CD4-positive, alpha-beta T cell (primary cell): ENCODE measurements around the gene RIN3. TPM values are rescaled to one million over a fixed set of nuclear protein-coding genes. Genes with fewer than 3 reads are reported as not detected.
A peak's percentile ranks its signal among the peaks of the same experiment; 100 is the strongest.

Source experiments
- ATAC-seq: fragments of 200-7000 bp; cut with Tn5 transposase; one replicate; pipeline ENCODE4 v1.10.0; 2022; ENCODE audit warnings: mild to moderate bottlenecking; ENCODE audit not compliant: poor library complexity
- CTCF ChIA-PET: fragments of 350-600 bp; sonication (Branson Sonifier 250); formaldehyde crosslinking; loops from one replicate; lab custom pipeline; 2021; ENCODE audit warnings: antibody characterized with exemption, inconsistent platforms; lab: Charles Lee
- POLR2A ChIA-PET: fragments of 350-600 bp; sonication (Branson Sonifier 250); formaldehyde crosslinking; loops from one replicate; lab custom pipeline; 2021; ENCODE audit warnings: antibody characterized with exemption, inconsistent platforms; lab: Charles Lee
- DNase-seq, 14 experiments: peaks; one replicate each; pipeline ENCODE4 v3.0.0-alpha.2; 2013 to 2020; ENCODE audit warnings: mixed read lengths in 2 of 14
- H3K27ac ChIP-seq, 2 donors: one replicate each; pipeline versions ENCODE4 v1.5.1 to v1.7.0; 2013; ENCODE audit warnings: low read length in 2 of 2, low read depth in 1 of 2, mild to moderate bottlenecking in 1 of 2
- H3K27me3 ChIP-seq, 2 experiments: 1 replicate in 1 of 2; 2 replicates in 1 of 2; pipeline versions ENCODE4 v1.6.1 to v1.7.0; 2013; ENCODE audit warnings: low read length in 2 of 2, control low read depth in 1 of 2, mild to moderate bottlenecking in 1 of 2, moderate library complexity in 1 of 2; ENCODE audit not compliant: insufficient read depth in 2 of 2, control insufficient read depth in 1 of 2
- H3K36me3 ChIP-seq: one replicate; pipeline ENCODE4 v1.6.1; 2013; ENCODE audit warnings: low read length, control low read depth; ENCODE audit not compliant: insufficient read depth
- H3K4me1 ChIP-seq: one replicate; pipeline ENCODE4 v1.6.1; 2013; ENCODE audit warnings: low read length, control low read depth; ENCODE audit not compliant: insufficient read depth
- H3K4me3 ChIP-seq: one replicate; pipeline ENCODE4 v1.5.1; 2013; ENCODE audit warnings: mild to moderate bottlenecking, low read length, moderate library complexity
- H3K9me3 ChIP-seq, 2 experiments: 1 replicate in 1 of 2; 2 replicates in 1 of 2; pipeline versions ENCODE4 v1.6.1 to v1.7.0; 2013; ENCODE audit warnings: low read length in 2 of 2, mild to moderate bottlenecking in 2 of 2, control low read depth in 1 of 2, moderate library complexity in 1 of 2; ENCODE audit not compliant: control insufficient read depth in 1 of 2, insufficient read depth in 1 of 2
- H3K27ac Mint-ChIP-seq: one replicate; pipeline ENCODE4 v1.8.0; 2020; ENCODE audit warnings: mixed read lengths
- H3K27me3 Mint-ChIP-seq: one replicate; pipeline ENCODE4 v1.8.0; 2021; ENCODE audit warnings: mixed read lengths
- H3K36me3 Mint-ChIP-seq: one replicate; pipeline ENCODE4 v1.8.0; 2021; ENCODE audit warnings: low read depth, mixed read lengths
- H3K4me1 Mint-ChIP-seq: one replicate; pipeline ENCODE4 v1.8.0; 2021; ENCODE audit warnings: low read depth, mixed read lengths
- H3K4me3 Mint-ChIP-seq: one replicate; pipeline ENCODE4 v1.8.0; 2020; ENCODE audit warnings: mild to moderate bottlenecking, mixed read lengths
- H3K9me3 Mint-ChIP-seq: one replicate; pipeline ENCODE4 v1.8.0; 2020; ENCODE audit warnings: mixed read lengths
- intact Hi-C, 2 experiments: fragments of 100-400 bp; cut with DNase I in 1 of 2; cut with micrococcal nuclease in 1 of 2; formaldehyde crosslinking; loops; one replicate each; pipeline versions ENCODE4 v1.15.1 to v1.9.0; 2023 to 2025; cut with DNase I, micrococcal nuclease
- total RNA-seq, 174 experiments: library from RNA in 2 of 174; stranded (reverse) in 2 of 174; gene quantifications; one replicate each; pipeline ENCODE4 v1.2.3 and lab custom pipeline; 2021 to 2026
- TF ChIP-seq, protein P1 (sequence below): fragments of 200-600 bp; IDR thresholded peaks from one replicate; pipeline ENCODE4 v1.8.0; 2022; ENCODE audit warnings: antibody characterized with exemption, mild to moderate bottlenecking

The RIN3 gene
- total RNA-seq, 2 experiments from 2014 or later: 67.9 to 72.2 TPM

GRCh38 chr14:92523752-92524151, 10.2 kb downstream of the RIN3 start:
- ATAC-seq (no peak), DNase-seq (no peak)
- no peaks in the 10 kb centered on the region for H3K9me3 ChIP-seq
- intact Hi-C loops: no loop called here
- Mint-ChIP-seq H3K4me1 (peaks cover 56% of the 10 kb centered on the region), H3K9me3 (no peaks in the 10 kb centered on the region), H3K4me3 (no peak overlapping the region), H3K27ac (peak overlapping the region; percentile 31), H3K27me3 (no peaks in the 10 kb centered on the region), H3K36me3 (no peaks in the 10 kb centered on the region)
- CTCF ChIA-PET: interaction anchor here (0.6 kb wide), 1 partner anchor 1044 kb away, joined by 3 read pairs; no protein-coding TSS in a partner anchor
- TF ChIP-seq, protein P1, sequence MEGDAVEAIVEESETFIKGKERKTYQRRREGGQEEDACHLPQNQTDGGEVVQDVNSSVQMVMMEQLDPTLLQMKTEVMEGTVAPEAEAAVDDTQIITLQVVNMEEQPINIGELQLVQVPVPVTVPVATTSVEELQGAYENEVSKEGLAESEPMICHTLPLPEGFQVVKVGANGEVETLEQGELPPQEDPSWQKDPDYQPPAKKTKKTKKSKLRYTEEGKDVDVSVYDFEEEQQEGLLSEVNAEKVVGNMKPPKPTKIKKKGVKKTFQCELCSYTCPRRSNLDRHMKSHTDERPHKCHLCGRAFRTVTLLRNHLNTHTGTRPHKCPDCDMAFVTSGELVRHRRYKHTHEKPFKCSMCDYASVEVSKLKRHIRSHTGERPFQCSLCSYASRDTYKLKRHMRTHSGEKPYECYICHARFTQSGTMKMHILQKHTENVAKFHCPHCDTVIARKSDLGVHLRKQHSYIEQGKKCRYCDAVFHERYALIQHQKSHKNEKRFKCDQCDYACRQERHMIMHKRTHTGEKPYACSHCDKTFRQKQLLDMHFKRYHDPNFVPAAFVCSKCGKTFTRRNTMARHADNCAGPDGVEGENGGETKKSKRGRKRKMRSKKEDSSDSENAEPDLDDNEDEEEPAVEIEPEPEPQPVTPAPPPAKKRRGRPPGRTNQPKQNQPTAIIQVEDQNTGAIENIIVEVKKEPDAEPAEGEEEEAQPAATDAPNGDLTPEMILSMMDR: no peak
- no peak overlapping the region for H3K27ac ChIP-seq
- no peaks in the 10 kb centered on the region for H3K27me3 ChIP-seq
- no peaks in the 10 kb centered on the region for H3K36me3 ChIP-seq
- no peak overlapping the region for H3K4me3 ChIP-seq
- POLR2A ChIA-PET: interaction anchor here (1.4 to 1.8 kb wide), 2 partner anchors 9 to 11 kb away, joined by 3 to 7 read pairs; no protein-coding TSS in a partner anchor
- H3K4me1 ChIP-seq: peaks cover 27% of the 10 kb centered on the region

DNA sequence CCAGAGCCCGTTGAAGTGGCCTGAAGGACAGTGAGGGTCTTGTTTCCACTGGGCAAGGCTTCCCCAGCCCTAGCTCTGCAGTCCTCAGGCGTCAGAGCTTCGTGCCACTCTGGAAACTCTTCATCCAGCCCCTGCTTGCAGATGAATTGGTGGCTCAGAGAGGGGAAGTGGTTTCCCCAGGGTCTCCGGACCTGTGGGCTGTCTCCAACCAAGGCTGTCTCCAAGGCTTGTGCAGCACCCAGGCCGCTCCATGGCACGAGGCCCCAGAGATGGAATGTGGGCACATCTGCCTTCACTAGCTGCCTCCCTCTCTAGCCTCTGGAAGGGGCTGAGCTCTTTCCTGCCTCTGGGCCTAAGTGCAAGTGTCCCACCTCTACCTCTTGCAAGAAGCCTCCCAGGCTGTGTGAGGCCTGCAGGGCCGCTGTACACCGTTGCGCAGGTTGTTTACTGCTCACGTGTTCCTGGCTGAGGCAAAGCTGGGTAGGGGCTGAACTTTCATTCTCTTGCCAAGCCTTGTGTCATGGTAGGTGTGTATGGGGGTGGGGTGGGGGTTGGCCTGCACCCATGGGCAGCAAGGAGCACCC, 11.1 kb downstream of the RIN3 start:
- peak; percentile 14 for ATAC-seq
- Histone ChIP-seq H3K36me3 (no peaks in the 10 kb centered on the region), H3K27me3 (no peaks in the 10 kb centered on the region), H3K4me1 (peaks cover 17% of the 10 kb centered on the region), H3K9me3 (no peaks in the 10 kb centered on the region), H3K27ac (no peak overlapping the region), H3K4me3 (no peak overlapping the region)
- intact Hi-C loops: no loop called here
- no peaks in the 10 kb centered on the region for H3K9me3 Mint-ChIP-seq
- CTCF ChIA-PET: no interaction called here
- H3K27me3 Mint-ChIP-seq: no peaks in the 10 kb centered on the region
- no peaks in the 10 kb centered on the region for H3K36me3 Mint-ChIP-seq
- TF ChIP-seq, protein P1: no peak
- POLR2A ChIA-PET: interaction anchor here (0.5 to 1.8 kb wide), 2 partner anchors 10 to 26 kb away, joined by 4 to 7 read pairs; no protein-coding TSS in a partner anchor
- H3K27ac Mint-ChIP-seq: no peak overlapping the region
- peaks cover 52% of the 10 kb centered on the region for H3K4me1 Mint-ChIP-seq
- H3K4me3 Mint-ChIP-seq: no peak overlapping the region
- no peak for DNase-seq

DNA sequence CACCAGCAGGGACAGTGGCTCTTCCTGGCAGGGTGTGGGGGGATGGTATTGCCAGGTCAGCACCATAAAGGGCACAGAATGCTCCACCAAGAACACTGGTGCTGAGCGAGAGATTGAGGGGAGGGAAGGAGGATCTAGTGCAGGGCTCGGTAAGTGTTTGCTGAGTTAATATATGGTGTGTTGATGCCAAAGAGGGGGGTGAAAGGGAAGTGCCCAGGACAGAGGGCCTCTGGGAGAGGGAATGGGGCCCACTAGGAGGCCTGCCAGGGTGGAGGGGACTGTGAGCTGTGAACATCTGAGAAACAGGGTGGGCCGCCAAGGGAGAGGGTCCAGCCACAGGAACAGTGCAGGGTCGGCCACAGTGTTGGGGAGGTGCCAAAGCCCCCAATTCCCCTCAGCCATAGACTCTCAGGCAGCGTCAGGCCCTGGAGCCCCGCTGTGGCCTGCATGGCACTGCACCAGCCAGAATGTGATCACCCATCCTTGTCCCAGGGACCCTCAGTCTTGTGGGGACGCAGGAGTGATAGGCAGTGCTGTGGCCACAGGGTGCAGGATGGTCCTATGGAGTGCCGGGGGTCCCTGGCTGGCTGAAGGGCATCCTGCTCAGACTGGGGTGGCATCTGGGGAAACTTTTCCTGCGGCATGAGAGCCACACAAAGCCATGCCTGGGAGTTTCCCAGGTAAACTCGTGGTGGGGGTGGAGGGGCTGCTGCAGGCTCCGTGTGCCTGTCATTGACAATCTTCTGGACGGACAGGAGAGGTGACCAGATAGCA, 11.9 kb downstream of the RIN3 start:
- Mint-ChIP-seq H3K27me3 (no peaks in the 10 kb centered on the region), H3K4me1 (peaks cover 56% of the 10 kb centered on the region), H3K4me3 (no peak overlapping the region), H3K9me3 (no peaks in the 10 kb centered on the region), H3K36me3 (no peaks in the 10 kb centered on the region), H3K27ac (no peak overlapping the region)
- ChIA-PET POLR2A (no interaction called here), CTCF (no interaction called here)
- DNase-seq (no peak), ATAC-seq (no peak)
- Histone ChIP-seq H3K36me3 (no peaks in the 10 kb centered on the region), H3K4me3 (no peak overlapping the region), H3K9me3 (no peaks in the 10 kb centered on the region), H3K4me1 (peaks cover 18% of the 10 kb centered on the region), H3K27me3 (no peaks in the 10 kb centered on the region), H3K27ac (no peak overlapping the region)
- TF ChIP-seq, protein P1: no peak
- intact Hi-C loops: no loop called here
